GM10266 (cell line): ENCODE measurements around the gene ABLIM2.

Source experiments
- DNase-seq: peaks from one replicate; pipeline ENCODE4 v3.0.0; 2012; ENCODE audit errors: extremely low spot score
- TF ChIP-seq, protein P1 (sequence below): IDR thresholded peaks from 2 replicates; pipeline ENCODE4 v1.5.1; 2012; ENCODE audit warnings: mild to moderate bottlenecking, low read depth; ENCODE audit not compliant: control insufficient read depth, insufficient read depth; ENCODE audit errors: missing control alignments

ABLIM2 gene

DNA sequence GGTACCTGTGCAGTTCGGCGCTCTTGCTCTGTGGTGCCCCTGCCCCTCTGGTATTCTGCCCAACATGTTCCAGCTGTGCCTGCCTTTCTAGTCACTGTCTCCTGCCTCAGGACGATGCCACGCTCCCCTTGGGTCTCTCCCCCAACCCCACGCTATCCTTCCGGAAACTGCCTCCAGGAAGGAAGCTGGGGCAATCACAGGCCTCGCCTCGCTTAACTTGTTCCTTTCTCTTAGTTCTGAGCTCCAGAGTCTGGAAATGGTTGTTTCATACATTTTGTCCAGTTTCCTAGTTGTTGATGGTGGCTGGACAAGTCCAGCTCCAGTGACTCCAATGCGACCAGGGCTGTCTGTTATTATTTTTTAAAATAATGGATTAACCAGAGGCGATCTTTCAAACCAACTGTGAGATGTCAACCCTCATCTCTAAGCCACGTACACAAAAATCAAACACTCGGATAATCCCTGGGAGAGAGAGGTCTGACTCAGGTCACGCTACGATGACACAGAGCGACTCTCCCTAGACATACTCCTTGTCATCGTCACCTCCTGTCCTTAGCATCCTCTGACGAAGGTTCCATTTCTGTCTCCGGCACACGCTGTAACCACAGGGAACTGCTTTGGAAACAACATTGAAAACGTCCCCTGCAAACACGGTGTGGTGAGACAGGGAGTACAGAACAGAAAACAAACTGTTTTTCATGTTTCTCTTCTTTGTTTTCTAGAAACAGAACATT is 62.5 kb downstream of the ABLIM2 start:
- TF ChIP-seq, protein P1, sequence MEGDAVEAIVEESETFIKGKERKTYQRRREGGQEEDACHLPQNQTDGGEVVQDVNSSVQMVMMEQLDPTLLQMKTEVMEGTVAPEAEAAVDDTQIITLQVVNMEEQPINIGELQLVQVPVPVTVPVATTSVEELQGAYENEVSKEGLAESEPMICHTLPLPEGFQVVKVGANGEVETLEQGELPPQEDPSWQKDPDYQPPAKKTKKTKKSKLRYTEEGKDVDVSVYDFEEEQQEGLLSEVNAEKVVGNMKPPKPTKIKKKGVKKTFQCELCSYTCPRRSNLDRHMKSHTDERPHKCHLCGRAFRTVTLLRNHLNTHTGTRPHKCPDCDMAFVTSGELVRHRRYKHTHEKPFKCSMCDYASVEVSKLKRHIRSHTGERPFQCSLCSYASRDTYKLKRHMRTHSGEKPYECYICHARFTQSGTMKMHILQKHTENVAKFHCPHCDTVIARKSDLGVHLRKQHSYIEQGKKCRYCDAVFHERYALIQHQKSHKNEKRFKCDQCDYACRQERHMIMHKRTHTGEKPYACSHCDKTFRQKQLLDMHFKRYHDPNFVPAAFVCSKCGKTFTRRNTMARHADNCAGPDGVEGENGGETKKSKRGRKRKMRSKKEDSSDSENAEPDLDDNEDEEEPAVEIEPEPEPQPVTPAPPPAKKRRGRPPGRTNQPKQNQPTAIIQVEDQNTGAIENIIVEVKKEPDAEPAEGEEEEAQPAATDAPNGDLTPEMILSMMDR, result no peak
- no peak for DNase-seq

DNA sequence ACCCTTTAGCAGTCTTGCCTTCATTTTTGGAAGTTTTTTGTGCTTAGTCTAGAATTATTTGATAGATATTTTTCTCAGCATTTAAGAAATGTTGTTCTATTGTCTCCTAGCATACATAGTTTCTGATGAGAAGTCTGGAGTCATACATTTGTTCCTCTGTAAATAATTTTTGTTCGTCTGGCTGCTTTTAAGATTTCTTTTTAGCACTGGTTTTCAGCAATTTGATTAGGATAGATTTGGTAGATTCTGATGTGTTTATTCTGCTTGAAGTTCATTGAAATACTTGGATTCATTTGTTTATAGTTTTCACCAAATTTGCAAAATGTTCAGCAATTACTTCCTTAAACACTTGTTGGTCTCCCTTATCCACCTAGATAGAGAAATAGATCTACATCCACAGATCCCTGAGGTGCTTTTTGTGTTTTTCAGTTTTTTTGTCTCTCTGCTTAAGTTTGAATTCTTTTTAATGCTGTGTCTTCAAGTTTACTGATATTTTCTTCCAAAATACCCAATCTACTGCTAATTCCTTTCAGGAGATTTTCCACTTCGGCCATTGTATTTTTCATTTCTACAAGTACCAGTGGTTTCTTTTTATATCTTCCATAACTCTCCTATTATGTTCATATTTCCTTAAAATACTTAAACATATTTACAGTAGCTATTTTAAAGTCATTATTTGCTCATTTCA is 64.9 kb downstream of the ABLIM2 start:
- DNase-seq, result no peak
- TF ChIP-seq, protein P1, result no peak

DNA sequence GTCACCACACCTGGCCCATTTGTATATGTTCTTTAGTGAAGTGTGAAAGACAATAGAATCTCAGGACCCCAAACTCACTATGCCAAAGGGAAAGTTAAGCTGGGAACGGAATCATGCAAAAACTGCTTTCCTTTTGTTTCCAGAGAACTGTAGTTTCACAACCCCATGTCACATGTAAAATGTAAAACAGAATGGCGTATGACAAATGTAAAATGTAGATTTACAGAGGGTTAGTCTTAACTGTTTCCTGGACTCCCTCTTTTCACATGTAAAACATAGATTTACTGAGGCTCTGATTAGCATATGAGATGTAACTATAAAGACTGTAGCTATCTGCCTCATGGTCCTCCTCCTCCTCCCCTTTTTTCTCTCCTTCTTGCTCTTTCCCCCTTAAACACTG is 66.3 kb downstream of the ABLIM2 start:
- DNase-seq, result no peak
- TF ChIP-seq, protein P1, result no peak

DNA sequence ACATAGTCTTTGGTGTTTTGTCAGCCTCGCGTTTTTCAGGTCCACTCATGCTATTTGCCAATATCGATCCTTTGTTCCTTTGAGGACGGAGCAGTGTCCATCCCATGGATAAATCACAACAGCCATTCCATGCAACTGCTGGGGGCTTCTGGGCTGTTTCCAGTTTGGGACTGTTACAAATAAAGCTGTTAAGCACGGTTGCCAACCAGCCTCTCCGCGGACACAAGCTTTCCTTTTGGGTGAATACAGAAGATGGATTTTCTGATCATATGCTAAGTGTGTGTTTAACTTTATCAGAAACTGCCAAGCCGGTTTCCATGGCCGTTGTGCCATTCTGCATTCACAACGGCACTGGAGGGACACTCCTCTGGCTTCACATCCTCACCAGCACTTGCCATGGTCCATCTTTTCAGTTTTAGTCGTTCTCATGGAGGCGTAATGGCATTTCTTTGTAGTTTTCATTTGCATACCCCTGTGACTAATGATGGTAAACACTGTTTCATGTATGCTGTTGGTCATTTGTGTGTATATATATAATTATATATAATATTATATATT is 67.8 kb downstream of the ABLIM2 start:
- TF ChIP-seq, protein P1, result no peak
- no peak for DNase-seq

DNA sequence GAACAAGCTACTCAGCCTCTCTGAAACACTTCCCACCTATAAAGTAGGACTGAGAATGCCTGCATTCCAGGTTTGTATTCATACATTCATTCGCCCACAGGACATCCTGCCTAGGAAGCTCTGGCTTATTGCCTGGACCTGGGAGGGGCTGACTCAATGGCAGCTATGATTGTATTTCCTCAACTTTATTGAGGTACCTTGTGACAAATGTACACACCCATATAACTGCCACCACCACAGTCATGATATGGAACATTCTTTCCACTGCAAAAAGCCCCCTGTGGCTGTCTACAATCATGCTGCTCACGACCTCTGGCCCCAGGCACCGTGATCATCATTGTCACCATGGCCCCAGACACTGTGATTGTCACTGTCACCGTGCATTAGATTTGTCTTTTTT is 68.3 kb downstream of the ABLIM2 start:
- no peak for DNase-seq
- TF ChIP-seq, protein P1, result no peak

DNA sequence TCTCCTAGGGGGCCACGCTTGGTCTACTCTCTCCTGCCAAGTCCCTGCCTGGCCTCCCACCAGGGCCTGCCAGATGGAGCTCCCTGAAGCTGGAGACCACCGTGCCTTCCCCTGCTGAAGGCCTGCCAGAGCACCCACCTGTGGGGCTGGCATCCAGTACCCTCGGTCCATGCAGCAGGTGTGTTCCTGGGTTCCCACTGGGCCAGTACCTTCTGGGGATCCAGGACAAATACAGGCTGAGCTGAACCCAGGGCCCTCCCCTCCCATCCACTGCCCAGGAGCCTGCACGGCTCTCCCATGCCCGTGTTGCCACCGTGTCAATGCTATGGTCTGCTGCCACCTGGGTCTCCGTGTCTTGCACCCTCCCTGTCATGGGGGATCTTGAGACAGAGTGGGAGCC is 68.8 kb downstream of the ABLIM2 start:
- TF ChIP-seq, protein P1, result no peak
- DNase-seq, result no peak
